ENCODE measurements around the gene MTHFD2.

MTHFD2 gene

DNA sequence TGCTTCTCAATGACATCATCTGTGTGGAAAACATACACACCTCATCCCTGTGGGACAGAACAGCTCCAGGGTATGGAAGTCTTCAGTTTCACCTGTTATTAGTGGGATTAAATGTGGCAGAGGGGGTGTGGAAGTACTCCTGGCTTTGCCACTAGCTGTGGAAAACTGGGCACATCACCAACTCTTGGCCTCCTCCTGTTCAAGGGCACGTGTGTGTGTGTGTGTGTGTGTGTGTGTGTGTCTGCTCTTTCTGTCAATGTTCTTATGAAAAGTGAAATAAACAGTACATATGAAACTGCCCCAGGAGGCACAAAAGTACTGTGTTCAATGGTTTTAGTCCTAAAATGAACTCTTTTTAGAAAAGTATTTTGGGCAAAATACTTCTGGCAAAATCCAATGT lies 65.9 kb downstream of the MTHFD2 start:
- no peak for DNase-seq (ENCODE audit: low spot score)

- DNase-seq (ENCODE audit: low spot score) = peak; percentile 70
Measured at GRCh38 chr2:74267068-74267467, 68.7 kb downstream of the MTHFD2 start.

Data from iPS-NIHi11 (cell line).